Cardiac fibroblast (primary cell): ENCODE measurements around the gene ATP6V1G1.

Source experiments
- DNase-seq, 2 donors: peaks; one replicate each; pipeline versions ENCODE4 v3.0.0 to v3.0.0-alpha.2; 2010; ENCODE audit warnings: low read depth in 2 of 2
- H3K4me3 ChIP-seq, 2 donors: replicated peaks in 1 of 2; 1 replicate in 1 of 2; 2 replicates in 1 of 2; pipeline ENCODE4 v1.5.1; 2011; ENCODE audit warnings: low read depth in 2 of 2, low read length in 2 of 2, mild to moderate bottlenecking in 2 of 2, moderate library complexity in 1 of 2
- CTCF ChIP-seq: IDR thresholded peaks from one replicate; pipeline ENCODE4 v1.5.1; 2011; ENCODE audit warnings: low read depth, mild to moderate bottlenecking, low read length, inconsistent platforms

ATP6V1G1 gene

GRCh38 chr9:114621975-114622609 lies 34.5 kb downstream of the ATP6V1G1 start:
- TF ChIP-seq CTCF, result no peak
- H3K4me3 ChIP-seq, result no peak overlapping the region
- DNase-seq, result peak; percentile 72 to 88

GRCh38 chr9:114624677-114625076 lies 37.1 kb downstream of the ATP6V1G1 start:
- no peak overlapping the region for H3K4me3 ChIP-seq
- TF ChIP-seq CTCF, result no peak
- DNase-seq, result no peak

- TF ChIP-seq CTCF, result no peak
- no peak for DNase-seq
- H3K4me3 ChIP-seq, result no peak overlapping the region
Measured at GRCh38 chr9:114626415-114627020, 38.9 kb downstream of the ATP6V1G1 start.

- no peak overlapping the region for H3K4me3 ChIP-seq
- no peak for TF ChIP-seq CTCF
Measured at GRCh38 chr9:114627553-114627952, 40.0 kb downstream of the ATP6V1G1 start.

GRCh38 chr9:114629563-114630090 lies 42.1 kb downstream of the ATP6V1G1 start:
- no peak overlapping the region for H3K4me3 ChIP-seq
- no peak for DNase-seq
- no peak for TF ChIP-seq CTCF

More at GRCh38 chr9:114627553-114627952, 40.0 kb downstream of the ATP6V1G1 start:
- DNase-seq, result no peak

GRCh38 chr9:114631166-114631565 lies 43.6 kb downstream of the ATP6V1G1 start:
- no peak for TF ChIP-seq CTCF
- no peak for DNase-seq
- no peak overlapping the region for H3K4me3 ChIP-seq
